SK-N-MC (cell line): ENCODE data around the gene GPR84.

ENCODE experiments used
- DNase-seq: peaks from one replicate; pipeline ENCODE4 v3.0.0-alpha.2; 2011; ENCODE audit warnings: low read depth, low spot score
- H3K27ac ChIP-seq: fragments of 200-600 bp; sonication (generic); 2 replicates; pipeline ENCODE4 v1.5.1; 2016; ENCODE audit warnings: mixed run types
- H3K36me3 ChIP-seq: fragments of 200-600 bp; sonication (generic); 2 replicates; pipeline ENCODE4 v1.6.1; 2017; ENCODE audit warnings: antibody characterized with exemption, low read length, mixed read lengths; ENCODE audit not compliant: insufficient read depth
- H3K4me3 ChIP-seq: fragments of 200-600 bp; sonication (generic); 2 replicates; pipeline ENCODE4 v1.5.1; 2016
- H3K9ac ChIP-seq: fragments of 200-600 bp; sonication (generic); 2 replicates; pipeline ENCODE4 v1.8.0; 2017; ENCODE audit warnings: mixed run types, mixed read lengths; ENCODE audit not compliant: insufficient read length
- H3K9me3 ChIP-seq: fragments of 200-600 bp; sonication (generic); 2 replicates; pipeline ENCODE4 v1.6.1; 2017; ENCODE audit warnings: low read depth, mild to moderate bottlenecking, antibody characterized with exemption, low read length, moderate library complexity, mixed read lengths
- EZH2 ChIP-seq: fragments of 200-600 bp; sonication (generic); IDR thresholded peaks from one replicate; pipeline ENCODE4 v1.6.1; 2017; ENCODE audit warnings: antibody characterized with exemption
- FOXP2 ChIP-seq: optimal IDR thresholded peaks from 2 replicates; pipeline ENCODE3; 2011; ENCODE audit warnings: mild to moderate bottlenecking, moderate library complexity; ENCODE audit not compliant: insufficient read depth; ENCODE audit errors: extremely low read length, control extremely low read depth
- POLR2AphosphoS5 ChIP-seq: IDR thresholded peaks from 2 replicates; pipeline ENCODE4 v1.6.1; 2012; ENCODE audit warnings: mild to moderate bottlenecking, low read depth, low read length, borderline replicate concordance

GPR84 gene

DNA sequence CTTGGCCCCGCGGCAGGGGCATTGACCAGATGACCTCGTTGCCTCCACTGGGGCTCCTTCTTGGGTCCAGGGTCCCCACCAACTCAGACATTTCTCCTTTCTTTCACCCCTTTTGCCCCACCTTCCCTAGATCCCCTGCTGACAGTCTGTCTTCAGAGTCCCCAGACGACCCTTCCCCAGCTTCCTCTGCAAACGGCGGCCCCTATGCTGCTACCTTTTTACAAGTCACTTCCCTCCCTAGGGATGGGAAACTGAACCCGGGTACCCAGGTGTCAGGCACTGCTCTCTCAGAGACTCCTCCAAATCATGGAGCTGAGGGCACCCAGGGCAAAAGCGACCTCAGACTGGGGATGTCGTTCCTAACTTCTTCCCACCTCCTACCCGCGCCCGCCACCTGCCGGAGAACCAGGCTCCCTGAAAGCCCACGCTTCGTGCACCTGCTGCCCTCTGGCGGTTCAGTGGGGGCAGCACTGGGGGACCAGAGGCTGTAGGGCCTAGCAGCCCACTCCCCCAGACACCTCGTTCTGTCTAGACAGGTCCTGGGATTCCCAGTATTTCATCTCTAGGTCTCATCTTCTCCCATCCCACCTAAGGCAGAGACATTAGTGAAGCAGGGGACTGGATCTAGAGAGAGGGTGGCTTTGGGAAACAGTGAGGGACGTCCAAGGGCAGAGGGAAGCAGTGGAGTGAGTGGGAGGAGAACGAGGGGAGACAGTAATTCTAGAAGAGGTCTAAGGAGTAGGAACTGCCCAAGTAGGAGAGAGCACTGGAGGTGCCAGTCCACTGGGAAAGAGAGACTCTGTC is 15.3 kb upstream of the GPR84 start:
- Histone ChIP-seq H3K36me3 (peaks cover 8% of the 10 kb centered on the region; the same call in 1 of the 2 replicates), H3K27ac (0 out of 2 replicates have a peak overlapping the region, but pooled peaks have one; percentile 54), H3K9me3 (no peaks in the 10 kb centered on the region), H3K9ac (no peak overlapping the region), H3K4me3 (peak overlapping the region; percentile 56)
- no peak for DNase-seq
- TF ChIP-seq POLR2AphosphoS5, result no peak
- TF ChIP-seq EZH2, result no peak
- TF ChIP-seq FOXP2, result no peak

DNA sequence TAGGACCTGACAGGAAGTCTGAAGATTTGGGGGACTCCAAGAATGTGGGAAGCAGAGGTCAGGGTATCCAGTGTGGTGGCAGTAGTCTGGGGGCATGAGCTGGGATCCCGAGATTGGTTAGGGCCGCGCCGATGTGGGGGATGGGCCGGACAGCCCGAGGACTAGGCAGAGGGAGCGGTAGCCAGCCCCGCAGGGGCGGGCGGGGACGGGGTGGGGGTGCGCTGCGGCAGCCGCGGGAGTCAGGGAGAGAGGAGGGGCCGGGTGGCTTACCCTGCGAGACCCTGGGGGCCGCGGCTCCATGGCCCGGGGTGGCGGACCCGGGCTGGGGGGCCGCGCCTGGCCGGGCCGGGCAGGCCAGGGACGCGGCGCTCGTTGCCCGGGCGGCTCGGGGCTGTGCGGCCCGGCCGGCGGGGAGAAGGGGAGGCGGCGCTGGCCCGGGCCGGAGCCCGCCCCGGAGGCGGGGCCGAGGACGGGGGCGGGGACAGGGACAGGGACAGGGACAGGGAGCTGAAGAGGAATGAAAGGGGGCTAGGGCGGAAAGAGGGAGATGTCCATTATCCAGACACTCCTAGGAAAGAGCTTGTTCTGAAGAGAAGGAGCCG is 14.6 kb upstream of the GPR84 start:
- DNase-seq, result no peak
- no peak overlapping the region for H3K9ac ChIP-seq
- H3K27ac ChIP-seq, result no peak overlapping the region
- H3K4me3 ChIP-seq, result peak overlapping the region; percentile 56
- TF ChIP-seq FOXP2 (no peak), POLR2AphosphoS5 (no peak), EZH2 (no peak)
- H3K36me3 ChIP-seq, result peaks cover 8% of the 10 kb centered on the region; the same call in 1 of the 2 replicates
- no peaks in the 10 kb centered on the region for H3K9me3 ChIP-seq

DNA sequence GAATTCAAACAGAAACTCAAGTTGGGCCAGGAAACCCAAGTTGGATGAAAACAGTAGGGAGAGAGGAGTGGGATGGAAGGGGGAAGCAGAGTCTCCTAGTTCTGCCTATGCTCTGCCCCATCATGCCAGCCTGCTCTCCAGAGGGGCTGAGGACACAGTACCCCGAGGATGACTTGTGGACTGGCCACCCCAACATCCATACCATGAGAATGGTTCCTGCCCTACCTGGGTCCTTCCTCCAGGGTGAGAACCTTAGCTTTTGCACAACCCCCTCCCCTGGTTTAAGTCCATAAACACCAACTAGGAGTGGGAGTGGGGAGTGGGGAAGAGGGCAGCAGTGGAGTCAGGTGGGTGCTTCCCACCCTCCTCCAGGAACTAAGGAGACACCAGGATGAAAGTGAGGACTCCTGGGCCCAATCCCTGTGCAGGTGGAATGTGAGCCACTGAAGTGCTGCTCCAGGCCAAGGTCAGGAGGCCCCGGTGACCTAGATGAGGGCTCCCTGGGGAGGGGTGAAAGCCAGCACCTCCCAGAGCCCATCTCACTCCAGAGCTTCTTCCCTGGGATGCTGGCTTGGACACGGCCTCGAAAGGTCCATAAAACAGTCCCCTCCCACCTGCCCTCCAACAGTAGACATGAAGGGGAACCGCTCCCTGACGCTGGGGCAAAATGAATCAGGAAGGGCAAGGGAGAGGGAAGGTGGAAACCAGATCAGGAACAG is 13.7 kb upstream of the GPR84 start:
- Histone ChIP-seq H3K9ac (no peak overlapping the region), H3K36me3 (peaks cover 4% of the 10 kb centered on the region; the same call in 1 of the 2 replicates)
- no peak for DNase-seq

DNA sequence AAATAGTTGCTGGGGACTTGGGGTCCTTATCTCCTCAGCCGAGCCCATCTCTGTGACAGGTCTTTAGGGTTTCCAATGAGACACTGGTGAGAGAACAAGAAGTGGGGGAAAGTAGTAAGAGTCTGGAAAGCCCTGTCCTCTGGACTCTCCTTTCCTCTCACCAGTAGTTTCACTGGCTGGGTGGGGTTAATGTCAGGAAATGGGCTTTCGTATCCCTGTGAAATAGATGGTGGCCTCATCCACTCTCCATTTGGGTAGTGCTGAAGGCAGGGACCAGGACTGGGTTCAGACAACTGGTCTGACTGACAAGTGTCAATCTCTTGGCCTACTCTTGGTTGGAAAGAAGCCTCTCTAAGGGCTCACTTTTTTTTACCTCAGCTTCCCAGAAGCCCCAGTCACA is 12.7 kb upstream of the GPR84 start:
- Histone ChIP-seq H3K36me3 (peaks cover 4% of the 10 kb centered on the region; the same call in 1 of the 2 replicates), H3K9ac (no peak overlapping the region), H3K27ac (no peak overlapping the region), H3K4me3 (no peak overlapping the region), H3K9me3 (no peaks in the 10 kb centered on the region)
- no peak for DNase-seq
- TF ChIP-seq POLR2AphosphoS5, result no peak
- no peak for TF ChIP-seq FOXP2
- TF ChIP-seq EZH2, result no peak

More for the DNA sequence above, 13.7 kb upstream of the GPR84 start:
- Histone ChIP-seq H3K4me3 (no peak overlapping the region), H3K27ac (no peak overlapping the region), H3K9me3 (no peaks in the 10 kb centered on the region)
- no peak for TF ChIP-seq EZH2
- TF ChIP-seq POLR2AphosphoS5, result no peak
- no peak for TF ChIP-seq FOXP2

DNA sequence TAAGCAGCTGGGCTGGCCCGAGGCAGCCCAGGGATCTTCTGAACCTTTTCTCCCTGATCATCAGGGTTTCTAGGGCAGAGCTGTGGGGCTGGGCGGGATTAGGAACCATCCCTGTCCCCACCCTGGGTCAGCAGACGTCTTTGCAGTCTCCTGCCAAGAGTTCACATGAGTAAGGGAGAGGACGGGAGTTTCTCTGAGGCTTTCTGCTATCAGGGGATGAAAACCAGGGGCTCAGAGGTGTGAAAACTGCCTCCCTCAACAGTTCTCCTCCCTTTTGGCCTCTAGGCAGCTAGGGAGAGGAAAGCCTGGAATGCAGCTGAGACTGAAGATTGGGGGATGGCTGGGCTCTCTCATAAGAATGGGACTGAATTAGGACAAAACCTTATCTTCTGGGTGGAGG is 12.3 kb upstream of the GPR84 start:
- no peak for TF ChIP-seq EZH2
- no peak for TF ChIP-seq POLR2AphosphoS5
- TF ChIP-seq FOXP2, result no peak
- Histone ChIP-seq H3K9ac (no peak overlapping the region), H3K4me3 (no peak overlapping the region), H3K36me3 (peaks cover 3% of the 10 kb centered on the region; the same call in 1 of the 2 replicates), H3K9me3 (no peaks in the 10 kb centered on the region), H3K27ac (no peak overlapping the region)
- DNase-seq, result no peak

DNA sequence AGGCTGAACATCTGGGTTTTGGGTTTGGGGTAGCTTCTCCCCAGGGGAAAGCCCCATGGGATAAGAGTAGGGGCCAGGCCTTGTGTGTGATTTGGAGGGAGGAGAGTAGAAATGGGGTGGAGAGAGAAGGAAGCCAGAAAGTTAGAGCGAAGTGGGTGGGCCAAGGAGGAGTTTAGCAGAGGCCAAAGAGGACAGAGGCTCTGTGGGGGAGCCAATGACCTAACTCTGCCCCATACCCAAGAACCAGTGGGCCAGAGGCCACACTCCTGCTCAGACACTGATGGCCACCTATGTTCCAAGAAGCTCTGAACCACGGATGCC is 10.9 kb upstream of the GPR84 start:
- peak overlapping the region; percentile 84 for H3K27ac ChIP-seq

DNA sequence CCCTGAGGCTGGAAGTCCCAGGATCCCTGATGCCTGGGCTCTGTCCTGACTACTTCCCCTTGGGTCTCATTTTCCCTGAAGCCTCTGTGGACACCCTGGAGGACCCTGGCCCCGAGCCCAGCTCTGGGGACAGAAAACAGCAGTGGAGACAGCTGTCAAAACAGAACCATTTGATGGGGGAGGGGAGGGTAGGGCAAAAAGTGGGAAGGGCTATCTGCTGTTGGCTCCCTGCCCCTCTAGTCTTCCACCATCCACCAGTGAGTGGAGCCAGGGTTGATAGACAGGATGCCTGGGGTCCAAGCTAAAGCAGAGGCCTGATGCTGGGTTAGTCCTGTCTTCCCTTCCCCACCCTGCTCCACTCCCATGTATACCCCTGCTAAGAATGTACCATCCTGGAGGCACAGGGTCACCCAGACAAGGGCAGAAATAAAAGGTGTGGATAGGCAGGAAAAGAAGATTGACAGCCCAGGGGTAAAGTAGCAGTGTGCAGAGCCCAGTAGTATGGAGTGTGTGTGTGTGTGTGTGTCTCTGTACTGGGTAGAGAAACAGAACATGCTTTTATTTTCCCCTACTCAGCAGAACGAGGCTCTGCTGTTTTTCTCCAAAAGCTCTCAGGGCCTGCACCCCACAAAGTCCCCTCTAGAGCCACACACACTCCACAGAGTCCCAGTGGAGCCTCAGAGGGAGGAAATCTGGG is 10.4 kb upstream of the GPR84 start:
- no peak for DNase-seq
- Histone ChIP-seq H3K4me3 (no peak overlapping the region), H3K27ac (peak overlapping the region; percentile 84), H3K36me3 (no peaks in the 10 kb centered on the region; the same call in 1 of the 2 replicates), H3K9me3 (no peaks in the 10 kb centered on the region), H3K9ac (peak overlapping the region; percentile 64)
- TF ChIP-seq FOXP2 (no peak), POLR2AphosphoS5 (no peak), EZH2 (no peak)

More for the DNA sequence above, 10.9 kb upstream of the GPR84 start:
- no peak for TF ChIP-seq FOXP2
- TF ChIP-seq POLR2AphosphoS5, result no peak
- no peak for TF ChIP-seq EZH2
- Histone ChIP-seq H3K9me3 (no peaks in the 10 kb centered on the region), H3K4me3 (no peak overlapping the region), H3K36me3 (no peaks in the 10 kb centered on the region; the same call in 1 of the 2 replicates), H3K9ac (peak overlapping the region; percentile 64)
- no peak for DNase-seq
